ENCODE measurements around the gene HAGHL.

- TF ChIP-seq POLR2A (IDR thresholded peaks at IDR 0.05) = no peak
- TF ChIP-seq, protein P1, sequence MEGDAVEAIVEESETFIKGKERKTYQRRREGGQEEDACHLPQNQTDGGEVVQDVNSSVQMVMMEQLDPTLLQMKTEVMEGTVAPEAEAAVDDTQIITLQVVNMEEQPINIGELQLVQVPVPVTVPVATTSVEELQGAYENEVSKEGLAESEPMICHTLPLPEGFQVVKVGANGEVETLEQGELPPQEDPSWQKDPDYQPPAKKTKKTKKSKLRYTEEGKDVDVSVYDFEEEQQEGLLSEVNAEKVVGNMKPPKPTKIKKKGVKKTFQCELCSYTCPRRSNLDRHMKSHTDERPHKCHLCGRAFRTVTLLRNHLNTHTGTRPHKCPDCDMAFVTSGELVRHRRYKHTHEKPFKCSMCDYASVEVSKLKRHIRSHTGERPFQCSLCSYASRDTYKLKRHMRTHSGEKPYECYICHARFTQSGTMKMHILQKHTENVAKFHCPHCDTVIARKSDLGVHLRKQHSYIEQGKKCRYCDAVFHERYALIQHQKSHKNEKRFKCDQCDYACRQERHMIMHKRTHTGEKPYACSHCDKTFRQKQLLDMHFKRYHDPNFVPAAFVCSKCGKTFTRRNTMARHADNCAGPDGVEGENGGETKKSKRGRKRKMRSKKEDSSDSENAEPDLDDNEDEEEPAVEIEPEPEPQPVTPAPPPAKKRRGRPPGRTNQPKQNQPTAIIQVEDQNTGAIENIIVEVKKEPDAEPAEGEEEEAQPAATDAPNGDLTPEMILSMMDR (IDR thresholded peaks at IDR 0.05) = no peak
Measured at GRCh38 chr16:767743-768235, 40.9 kb downstream of the HAGHL start.
